Smooth muscle cell of the umbilical artery (primary cell): ENCODE results near the gene ZMYM3. TPM values are rescaled to one million over a fixed set of nuclear protein-coding genes. Genes with fewer than 3 reads are reported as not detected.

ENCODE experiments used
- total RNA-seq: library from RNA; depleted of rRNA; stranded (reverse); fragments of >200 nt; gene quantifications from 2 replicates; pipeline ENCODE4 v1.2.3, GENCODE V29; 2014

The ZMYM3 gene
- total RNA-seq = 11.3 and 20.2 TPM in 2 replicates

DNA sequence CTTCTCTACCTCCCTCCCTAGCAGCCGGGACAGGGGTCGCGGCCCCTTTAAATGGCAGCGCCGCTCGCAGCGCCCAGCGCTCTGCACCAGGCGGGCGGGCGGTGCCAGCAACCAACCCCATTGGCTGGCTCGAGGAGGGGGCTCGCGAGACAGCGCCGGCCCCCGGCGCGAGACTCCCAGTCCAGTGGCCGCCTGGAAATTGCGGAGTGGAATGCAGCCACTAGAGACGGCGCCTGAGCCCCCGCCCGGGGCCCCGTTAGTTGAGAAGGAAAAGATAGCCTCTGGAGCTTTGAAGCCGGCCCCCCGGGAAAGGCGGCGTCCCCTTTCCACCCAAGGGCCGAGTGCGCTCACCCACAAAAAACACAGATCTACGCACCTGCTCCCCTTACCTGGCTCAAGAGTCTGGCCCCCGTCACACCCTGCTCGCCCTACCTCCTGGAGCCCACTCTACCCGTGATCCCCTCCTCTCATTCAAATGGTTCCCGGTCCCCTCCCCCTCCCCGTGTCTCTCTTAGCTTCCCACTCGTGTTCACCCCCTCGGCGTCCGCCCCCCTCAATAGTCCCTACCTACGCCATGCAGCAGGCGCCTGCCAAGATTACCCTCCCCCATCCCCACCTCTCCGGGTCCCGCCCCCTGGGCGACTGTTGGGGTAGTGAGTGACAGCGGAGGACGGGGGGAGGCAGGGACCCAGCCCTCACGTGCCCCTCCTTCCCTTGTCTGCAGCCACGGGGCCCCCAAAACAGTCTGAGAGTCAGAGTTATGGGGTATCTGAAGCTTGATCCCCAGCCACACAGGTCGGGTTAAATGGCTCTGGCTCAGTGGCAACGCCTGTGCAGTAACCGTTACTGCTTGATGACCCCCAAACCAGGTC is at the start of gene ZMYM3:
ZMYM3 (minus strand) TSS at position 49 of the 872 bp plus-strand sequence. CDS start 885 bp downstream, outside the sequence.

DNA sequence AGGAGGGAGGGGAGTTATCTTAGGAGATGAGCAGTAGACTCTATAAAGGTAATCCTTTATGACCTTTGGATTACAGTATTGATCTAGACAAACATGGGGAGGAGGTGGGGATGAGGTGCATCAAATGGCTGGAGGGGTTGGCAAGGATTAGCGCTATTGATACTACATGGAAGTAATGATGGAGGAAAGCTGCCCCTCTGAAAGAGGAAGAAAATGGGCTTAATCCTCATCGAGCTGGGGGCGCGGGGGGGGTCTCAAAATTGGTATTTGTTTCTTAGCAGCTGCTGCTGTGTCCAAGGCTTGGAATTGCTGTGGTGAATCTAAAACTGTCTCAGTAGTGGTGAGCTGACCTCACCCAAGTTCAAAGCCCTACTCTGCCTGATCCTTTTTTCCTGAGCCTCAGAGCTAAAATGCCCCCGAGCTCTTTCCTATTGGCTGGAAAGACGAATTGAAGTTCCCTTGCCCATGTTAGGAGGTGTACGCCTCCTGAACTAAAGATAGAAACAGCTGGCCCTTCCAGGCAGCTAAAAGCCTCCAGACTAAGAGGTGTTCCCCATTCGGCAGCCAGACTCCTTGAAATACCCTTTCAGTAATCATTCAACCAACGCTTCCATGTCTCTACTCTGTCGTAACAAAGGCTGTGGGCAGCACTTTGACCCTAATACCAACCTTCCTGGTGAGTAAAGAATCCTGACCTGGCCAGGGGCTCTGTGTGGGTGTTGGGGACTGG is 47.4 kb upstream of the ZMYM3 start, which contains the start of gene ITGB1BP2:
ITGB1BP2 (plus strand) TSS at position 556 of the 730 bp plus-strand sequence; CDS start at position 613, 57 bp downstream.

DNA sequence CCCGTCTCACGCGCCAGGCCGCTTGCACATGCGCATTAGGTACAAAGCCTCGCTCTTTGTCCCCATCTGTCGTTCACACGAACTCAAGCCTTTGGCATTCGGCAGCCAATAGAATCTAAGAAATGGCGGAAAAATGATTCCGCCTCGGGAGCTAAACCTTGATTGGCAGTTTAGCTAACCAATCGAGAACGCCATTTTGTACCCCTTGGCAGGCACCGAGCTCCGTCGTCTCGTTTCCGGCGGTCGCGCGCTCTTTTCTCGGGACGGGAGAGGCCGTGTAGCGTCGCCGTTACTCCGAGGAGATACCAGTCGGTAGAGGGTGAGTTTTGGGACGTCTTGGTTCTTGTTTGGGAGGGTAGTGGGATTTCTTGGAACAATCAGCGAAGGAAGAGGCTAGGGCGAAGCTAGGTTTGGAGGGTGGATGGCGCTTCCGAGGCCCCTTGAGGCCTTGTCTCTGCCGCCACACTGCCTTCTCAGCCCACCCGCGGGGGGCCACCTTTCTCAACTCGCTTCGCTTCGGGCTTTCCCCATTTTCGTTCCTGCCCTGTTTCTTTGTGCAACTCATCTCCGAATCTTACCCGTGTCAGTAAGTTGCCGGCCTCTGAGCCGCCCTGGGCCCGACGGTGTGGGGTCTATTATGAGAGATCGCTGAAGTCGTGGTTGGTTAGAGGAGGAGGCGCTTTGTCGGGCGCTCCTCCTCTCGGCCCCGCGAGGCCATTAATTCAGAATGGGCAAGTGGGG is 29.6 kb upstream of the ZMYM3 start, which contains the start of gene NONO:
NONO (plus strand) TSS at position 233 of the 741 bp plus-strand sequence. CDS start 7,003 bp downstream, outside the sequence.

GRCh38 chrX:71222929-71223328 is 31.0 kb downstream of the ZMYM3 start, which contains the start of gene GJB1:
Gene GJB1, plus strand, starts transcription at chrX:71223224. Its CDS starts 484 bp downstream, at chrX:71223708.

Other genes with a start within 250 kb of the ZMYM3 start
- 63.2 and 71.5 TPM in 2 replicates for gene SNX12, start 185.8 kb downstream of the ZMYM3 start, total RNA-seq
- 3.5 and 4.2 TPM in 2 replicates for gene FOXO4, start 158.3 kb downstream of the ZMYM3 start, total RNA-seq
- not detected in 2 replicates for gene CXorf65, start 147.4 kb downstream of the ZMYM3 start, total RNA-seq
- not detected in 2 replicates for gene IL2RG, start 142.6 kb downstream of the ZMYM3 start, total RNA-seq
- gene MED12, start 135.5 kb downstream of the ZMYM3 start, total RNA-seq = 26.1 and 34.4 TPM in 2 replicates
- under 0.01 and 0.23 TPM in 2 replicates for gene NLGN3, start 109.3 kb downstream of the ZMYM3 start, total RNA-seq
- gene GJB1, start 30.9 kb downstream of the ZMYM3 start, total RNA-seq = not detected in 2 replicates
- 285 and 350 TPM in 2 replicates for gene NONO, start 29.5 kb upstream of the ZMYM3 start, total RNA-seq
- gene ITGB1BP2, start 47.6 kb upstream of the ZMYM3 start, total RNA-seq = 4.2 and 6.0 TPM in 2 replicates
- gene TAF1, start 112.2 kb upstream of the ZMYM3 start, total RNA-seq = 48.1 and 50.4 TPM in 2 replicates